ENCODE data around the gene FGF6.

The FGF6 gene

GRCh38 chr12:4441355-4442335, 4.0 kb downstream of the FGF6 start:
- no peak overlapping the region for H3K27ac ChIP-seq (replicated peaks)
- H3K27me3 ChIP-seq (ENCODE audit: insufficient read depth, poor library complexity, severe bottlenecking), result no peaks in the 10 kb centered on the region
- no peak overlapping the region for H3K4me3 ChIP-seq (replicated peaks; ENCODE audit: insufficient read depth, low read length)
- TF ChIP-seq CTCF (IDR thresholded peaks at IDR 0.05; ENCODE audit: insufficient read depth, low read length), result no peak
- TF ChIP-seq POLR2AphosphoS5 (IDR thresholded peaks at IDR 0.05; ENCODE audit: low read depth), result no peak
- no peak for TF ChIP-seq SPI1 (IDR thresholded peaks at IDR 0.05; ENCODE audit: borderline replicate concordance, low read depth)
- TF ChIP-seq GABPA (IDR thresholded peaks at IDR 0.05; ENCODE audit: low read depth), result no peak
- no peak for TF ChIP-seq REST (IDR thresholded peaks at IDR 0.05; ENCODE audit: insufficient replicate concordance, low read depth)
- DNase-seq (ENCODE audit: low read depth in 1 of 2, low spot score in 1 of 2), result no peak

- Histone ChIP-seq H3K4me3 (replicated peaks; ENCODE audit: insufficient read depth, low read length) (no peak overlapping the region), H3K27ac (replicated peaks) (no peak overlapping the region), H3K27me3 (ENCODE audit: insufficient read depth, poor library complexity, severe bottlenecking) (no peaks in the 10 kb centered on the region)
- no peak for DNase-seq (ENCODE audit: low read depth in 1 of 2, low spot score in 1 of 2)
- TF ChIP-seq CTCF (IDR thresholded peaks at IDR 0.05; ENCODE audit: insufficient read depth, low read length) (no peak), POLR2AphosphoS5 (IDR thresholded peaks at IDR 0.05; ENCODE audit: low read depth) (no peak), REST (IDR thresholded peaks at IDR 0.05; ENCODE audit: insufficient replicate concordance, low read depth) (no peak), SPI1 (IDR thresholded peaks at IDR 0.05; ENCODE audit: borderline replicate concordance, low read depth) (no peak), GABPA (IDR thresholded peaks at IDR 0.05; ENCODE audit: low read depth) (no peak)
These were observed 5.3 kb downstream of the FGF6 start for GRCh38 chr12:4440187-4440941.

- Histone ChIP-seq H3K27me3 (ENCODE audit: insufficient read depth, poor library complexity, severe bottlenecking) (no peaks in the 10 kb centered on the region), H3K4me3 (replicated peaks; ENCODE audit: insufficient read depth, low read length) (no peak overlapping the region), H3K27ac (replicated peaks) (peak overlapping the region; percentile 22)
- no peak for DNase-seq (ENCODE audit: low read depth in 1 of 2, low spot score in 1 of 2)
- TF ChIP-seq REST (IDR thresholded peaks at IDR 0.05; ENCODE audit: insufficient replicate concordance, low read depth) (no peak), GABPA (IDR thresholded peaks at IDR 0.05; ENCODE audit: low read depth) (no peak), SPI1 (IDR thresholded peaks at IDR 0.05; ENCODE audit: borderline replicate concordance, low read depth) (no peak), POLR2AphosphoS5 (IDR thresholded peaks at IDR 0.05; ENCODE audit: low read depth) (no peak), CTCF (IDR thresholded peaks at IDR 0.05; ENCODE audit: insufficient read depth, low read length) (no peak)
These were observed 5.9 kb downstream of the FGF6 start for GRCh38 chr12:4439736-4440135.
